ENCODE measurements around the gene RSRP1. TPM values are rescaled to one million over a fixed set of nuclear protein-coding genes. Genes with fewer than 3 reads are reported as not detected.

The RSRP1 gene
- total and polyA plus RNA-seq, 2 of the 13 experiments (the other 11 are each of a cell fraction or from before 2014, with no cell fraction given), result 43.9 to 52.8 TPM

GRCh38 chr1:25197235-25197975 is 49.8 kb downstream of the RSRP1 start (continued):
- TF ChIP-seq, protein P1, sequence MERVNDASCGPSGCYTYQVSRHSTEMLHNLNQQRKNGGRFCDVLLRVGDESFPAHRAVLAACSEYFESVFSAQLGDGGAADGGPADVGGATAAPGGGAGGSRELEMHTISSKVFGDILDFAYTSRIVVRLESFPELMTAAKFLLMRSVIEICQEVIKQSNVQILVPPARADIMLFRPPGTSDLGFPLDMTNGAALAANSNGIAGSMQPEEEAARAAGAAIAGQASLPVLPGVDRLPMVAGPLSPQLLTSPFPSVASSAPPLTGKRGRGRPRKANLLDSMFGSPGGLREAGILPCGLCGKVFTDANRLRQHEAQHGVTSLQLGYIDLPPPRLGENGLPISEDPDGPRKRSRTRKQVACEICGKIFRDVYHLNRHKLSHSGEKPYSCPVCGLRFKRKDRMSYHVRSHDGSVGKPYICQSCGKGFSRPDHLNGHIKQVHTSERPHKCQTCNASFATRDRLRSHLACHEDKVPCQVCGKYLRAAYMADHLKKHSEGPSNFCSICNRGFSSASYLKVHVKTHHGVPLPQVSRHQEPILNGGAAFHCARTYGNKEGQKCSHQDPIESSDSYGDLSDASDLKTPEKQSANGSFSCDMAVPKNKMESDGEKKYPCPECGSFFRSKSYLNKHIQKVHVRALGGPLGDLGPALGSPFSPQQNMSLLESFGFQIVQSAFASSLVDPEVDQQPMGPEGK (CRISPR knock-in tag; IDR thresholded peaks at IDR 0.05), result peak; percentile 64
- TF ChIP-seq CTCF (CRISPR knock-in tag; IDR thresholded peaks at IDR 0.05), result peak; percentile 53
- TF ChIP-seq, protein P2, sequence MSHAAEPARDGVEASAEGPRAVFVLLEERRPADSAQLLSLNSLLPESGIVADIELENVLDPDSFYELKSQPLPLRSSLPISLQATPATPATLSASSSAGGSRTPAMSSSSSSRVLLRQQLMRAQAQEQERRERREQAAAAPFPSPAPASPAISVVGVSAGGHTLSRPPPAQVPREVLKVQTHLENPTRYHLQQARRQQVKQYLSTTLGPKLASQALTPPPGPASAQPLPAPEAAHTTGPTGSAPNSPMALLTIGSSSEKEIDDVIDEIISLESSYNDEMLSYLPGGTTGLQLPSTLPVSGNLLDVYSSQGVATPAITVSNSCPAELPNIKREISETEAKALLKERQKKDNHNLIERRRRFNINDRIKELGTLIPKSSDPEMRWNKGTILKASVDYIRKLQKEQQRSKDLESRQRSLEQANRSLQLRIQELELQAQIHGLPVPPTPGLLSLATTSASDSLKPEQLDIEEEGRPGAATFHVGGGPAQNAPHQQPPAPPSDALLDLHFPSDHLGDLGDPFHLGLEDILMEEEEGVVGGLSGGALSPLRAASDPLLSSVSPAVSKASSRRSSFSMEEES (CRISPR knock-in tag; IDR thresholded peaks at IDR 0.05), result no peak
- peak; percentile 62 for TF ChIP-seq ZNF777 (CRISPR knock-in tag; IDR thresholded peaks at IDR 0.05)
- TF ChIP-seq TARDBP (CRISPR knock-in tag; IDR thresholded peaks at IDR 0.05), result 0 out of 2 replicates have a peak, but pooled peaks have one; percentile 23
- peak; percentile 59; the same call in 1 of the 2 replicates for TF ChIP-seq ERF (CRISPR knock-in tag; IDR thresholded peaks at IDR 0.05)
- 0 out of 2 replicates have a peak, but pooled peaks have one; percentile 13 for TF ChIP-seq ZNF281 (CRISPR knock-in tag; IDR thresholded peaks at IDR 0.05; ENCODE audit: borderline replicate concordance)
- peak; percentile 46; the same call in 1 of the 2 replicates for TF ChIP-seq KAT8 (CRISPR knock-in tag; IDR thresholded peaks at IDR 0.05)
- TF ChIP-seq, protein P3, sequence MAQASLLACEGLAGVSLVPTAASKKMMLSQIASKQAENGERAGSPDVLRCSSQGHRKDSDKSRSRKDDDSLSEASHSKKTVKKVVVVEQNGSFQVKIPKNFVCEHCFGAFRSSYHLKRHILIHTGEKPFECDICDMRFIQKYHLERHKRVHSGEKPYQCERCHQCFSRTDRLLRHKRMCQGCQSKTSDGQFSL (CRISPR knock-in tag; IDR thresholded peaks at IDR 0.05), result no peak
- TF ChIP-seq MED1 (CRISPR knock-in tag; IDR thresholded peaks at IDR 0.05), result peak; percentile 43; the same call in 1 of the 2 replicates
- TF ChIP-seq MAFK (conservative IDR thresholded peaks at IDR 0.05 in 1 of 2, IDR thresholded peaks at IDR 0.05 in 1 of 2; ENCODE audit: low read length in 2 of 2), result peak; percentile 51 to 55
- 0 out of 2 replicates have a peak, but pooled peaks have one; percentile 22 for TF ChIP-seq KLF6 (CRISPR knock-in tag; IDR thresholded peaks at IDR 0.05)
- TF ChIP-seq ZFP62 (CRISPR knock-in tag; IDR thresholded peaks at IDR 0.05), result no peak
- TF ChIP-seq ZNF12 (CRISPR knock-in tag; IDR thresholded peaks at IDR 0.05), result peak; percentile 83
- TF ChIP-seq RFX5 (IDR thresholded peaks at IDR 0.05; ENCODE audit: low read depth, low read length), result no peak
- TF ChIP-seq MAFF (IDR thresholded peaks at IDR 0.05; ENCODE audit: low read depth, low read length), result peak; percentile 43; the same call in 1 of the 2 replicates
- TF ChIP-seq ZNF644 (CRISPR knock-in tag; IDR thresholded peaks at IDR 0.05; ENCODE audit: low read depth), result 0 out of 2 replicates have a peak, but pooled peaks have one; percentile 56
- TF ChIP-seq PHF21A (CRISPR knock-in tag; IDR thresholded peaks at IDR 0.05), result 0 out of 2 replicates have a peak, but pooled peaks have one; percentile 33
- 0 out of 2 replicates have a peak, but pooled peaks have one; percentile 10 for TF ChIP-seq MXD4 (CRISPR knock-in tag; IDR thresholded peaks at IDR 0.05)
- TF ChIP-seq ZBTB38 (CRISPR knock-in tag; IDR thresholded peaks at IDR 0.05), result peak; percentile 40; the same call in 1 of the 2 replicates
- 0 out of 2 replicates have a peak, but pooled peaks have one; percentile 36 for TF ChIP-seq ZNF484 (CRISPR knock-in tag; IDR thresholded peaks at IDR 0.05; ENCODE audit: borderline replicate concordance, low read depth)
